GM12878 (cell line): ENCODE results near the gene TOMT. TPM values are rescaled to one million over a fixed set of nuclear protein-coding genes. Genes with fewer than 3 reads are reported as not detected.

Source experiments
- CEBPZ ChIP-seq: fragments of 150-350 bp; IDR thresholded peaks from 2 replicates; pipeline ENCODE4 v1.6.1; 2016; ENCODE audit warnings: low read depth, low read length
- ELK1 ChIP-seq: IDR thresholded peaks from 2 replicates; pipeline ENCODE4 v1.6.1; 2012; ENCODE audit warnings: low read depth, low read length, improper control_type of control experiment
- PRDM15 ChIP-seq: fragments of 450-650 bp; formaldehyde crosslinking; IDR thresholded peaks from 2 replicates; pipeline ENCODE4 v1.4.0; 2020; ENCODE audit warnings: mild to moderate bottlenecking, moderate library complexity
- polyA plus RNA-seq, 11 experiments: library from polyadenylated mRNA; depleted of rRNA in 4 of 11; unstranded in 6 of 11; stranded (reverse) in 5 of 11; fragments of >200 nt; fragmentation: Nextera tagmentation in 4 of 11; fragmentation: Illumina TruSeq in 1 of 11; extraction: Ambion mirVana in 4 of 11; extraction: Trizol in 1 of 11; gene quantifications; 1 replicate in 1 of 11; 2 replicates in 10 of 11; pipeline versions ENCODE4 v1.2.1 to v1.2.3, GENCODE V29; 2011 to 2016; ENCODE audit warnings: inconsistent platforms in 2 of 11, missing spikeins in 2 of 11, low read depth in 1 of 11
- total RNA-seq, 4 experiments: library from RNA; depleted of rRNA in 3 of 4; stranded (reverse); fragments of >200 nt in 3 of 4; fragmentation: Illumina TruSeq in 1 of 4; extraction: Trizol in 1 of 4; gene quantifications; 2 replicates each; pipeline versions ENCODE4 v1.2.1 to v1.2.3, GENCODE V29; 2013 to 2021

TOMT gene
- total and polyA plus RNA-seq, 10 of the 15 experiments (the other 5 are each of a cell fraction or from before 2014, with no cell fraction given), result not detected

- TF ChIP-seq ELK1 (no peak), CEBPZ (no peak), PRDM15 (no peak)
- TF ChIP-seq, all 136 proteins: peak for 0
Measured at GRCh38 chr11:72067266-72067665, 38.5 kb upstream of the TOMT start (continued).
